SIG-M5 treated with dmso at 0.1 percent for 504 hours (cell line): Measurements from ENCODE around the gene ANXA8.
"Not testable (repeated sequence)": the region's sequence is repeated elsewhere in the genome, so short reads cannot be mapped to it uniquely, and the experiment has no call there.

ENCODE experiments used
- DNase-seq: peaks from one replicate; lab custom pipeline; 2025; ENCODE audit not compliant: unreplicated experiment; lab: John Stamatoyannopoulos, UW

ANXA8 gene

DNA sequence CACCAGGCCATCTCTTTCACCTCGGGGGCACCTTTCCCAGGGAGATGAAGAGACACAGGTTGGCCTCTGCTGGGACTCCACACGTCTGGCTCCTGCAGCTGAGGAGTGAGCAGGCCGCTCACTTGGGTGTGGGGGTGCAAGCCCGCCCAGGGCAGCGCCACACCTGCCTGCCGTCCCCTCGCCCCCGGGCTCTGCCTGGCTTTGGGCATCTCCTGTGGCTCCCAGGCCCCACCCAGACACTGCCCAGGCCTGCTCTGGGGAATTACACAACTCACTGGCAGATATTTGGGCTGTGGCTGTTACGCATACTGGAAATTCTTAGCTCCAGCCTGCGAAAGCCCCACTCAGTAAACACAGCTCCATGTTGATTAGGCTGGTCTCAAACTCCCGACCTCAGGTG lies at the start of gene ANXA8:
ANXA8 (minus strand) TSS at position 193 of the 400 bp plus-strand sequence; CDS start at position 11, 182 bp downstream.
- not testable (repeated sequence) for DNase-seq

- not testable (repeated sequence) for DNase-seq
Measured at GRCh38 chr10:47523475-47523874, 39.6 kb upstream of the ANXA8 start, which contains the start of gene AGAP9. TSS of gene AGAP9 (minus strand) at chr10:47523638. CDS start at chr10:47523526, 112 bp downstream.

- DNase-seq: not testable (repeated sequence)
Measured at GRCh38 chr10:47502313-47502712, 18.4 kb upstream of the ANXA8 start.

- not testable (repeated sequence) for DNase-seq
Measured at GRCh38 chr10:47494226-47494625, 10.3 kb upstream of the ANXA8 start.

- DNase-seq: not testable (repeated sequence)
Measured at GRCh38 chr10:47491600-47491999, 7.7 kb upstream of the ANXA8 start, which contains the start of gene FAM25G. TSS of gene FAM25G (minus strand) at chr10:47491700. CDS start at chr10:47491674, 26 bp downstream.

DNA sequence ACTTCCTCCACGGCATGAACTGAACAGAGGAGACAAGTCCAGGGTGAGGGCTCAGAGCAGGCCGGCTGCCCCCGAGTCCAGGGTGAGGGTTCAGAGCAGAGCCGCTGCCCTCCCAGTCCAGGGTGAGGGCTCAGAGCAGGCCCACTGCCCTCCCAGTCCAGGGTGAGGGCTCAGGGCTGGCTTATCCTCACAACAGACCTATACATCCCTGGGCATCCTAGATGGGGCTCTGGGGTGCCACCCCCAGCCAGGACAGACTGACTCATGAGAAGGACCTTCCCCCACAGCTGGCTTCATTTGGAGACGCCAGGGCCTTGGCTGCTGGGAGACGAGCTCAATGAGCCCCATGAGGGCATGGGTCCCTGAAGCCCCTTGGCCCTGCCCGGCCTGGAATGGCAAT lies 5.7 kb upstream of the ANXA8 start:
- DNase-seq: not testable (repeated sequence)

DNA sequence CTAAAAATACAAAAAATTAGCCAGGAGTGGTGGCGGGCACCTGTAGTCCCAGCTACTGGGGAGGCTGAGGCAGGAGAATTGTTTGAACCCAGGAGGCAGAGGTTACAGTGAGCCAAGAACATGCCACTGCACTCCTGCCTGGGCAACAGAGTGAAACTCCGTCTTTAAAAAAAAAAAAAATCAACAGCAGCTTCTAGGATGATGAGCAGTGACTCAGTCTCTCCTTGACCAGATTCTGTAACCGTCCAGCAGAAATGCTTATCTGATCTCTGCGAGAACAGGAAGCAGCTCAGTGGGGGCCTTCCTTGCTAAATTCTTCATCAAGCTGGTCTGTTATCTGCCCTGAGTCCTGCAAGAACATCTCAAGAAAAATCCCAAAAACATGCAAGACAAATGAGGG lies 2.0 kb upstream of the ANXA8 start:
- DNase-seq: peak; percentile 14

DNA sequence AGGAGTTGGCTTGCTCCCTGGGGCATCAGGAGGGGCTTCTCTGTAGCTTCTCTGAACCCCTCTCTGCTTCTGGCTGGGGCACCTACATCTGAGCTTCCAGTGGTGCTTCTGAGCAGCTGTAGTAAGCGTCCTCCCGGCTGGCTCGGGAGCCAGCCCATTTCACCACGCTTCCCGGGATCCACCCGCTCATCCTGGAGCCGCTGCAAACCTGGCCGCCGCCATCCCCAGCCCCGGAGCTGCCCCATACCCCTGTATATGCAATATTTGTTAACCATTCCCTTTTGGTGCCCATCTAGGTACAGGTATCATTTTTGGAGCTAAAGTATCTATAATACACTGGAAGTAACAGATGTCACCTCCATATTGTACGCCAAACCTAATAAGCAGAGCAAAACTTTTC lies 871 bp upstream of the ANXA8 start:
- not testable (repeated sequence) for DNase-seq

- DNase-seq: not testable (repeated sequence)
Measured at GRCh38 chr10:47482367-47482766, 1.5 kb downstream of the ANXA8 start.

- DNase-seq: not testable (repeated sequence)
Measured at GRCh38 chr10:47481768-47482181, 2.1 kb downstream of the ANXA8 start.

GRCh38 chr10:47481182-47481766 lies 2.6 kb downstream of the ANXA8 start:
- not testable (repeated sequence) for DNase-seq

GRCh38 chr10:47480133-47480532 lies 3.8 kb downstream of the ANXA8 start:
- DNase-seq: not testable (repeated sequence)

GRCh38 chr10:47478114-47478513 lies 5.8 kb downstream of the ANXA8 start:
- not testable (repeated sequence) for DNase-seq

DNA sequence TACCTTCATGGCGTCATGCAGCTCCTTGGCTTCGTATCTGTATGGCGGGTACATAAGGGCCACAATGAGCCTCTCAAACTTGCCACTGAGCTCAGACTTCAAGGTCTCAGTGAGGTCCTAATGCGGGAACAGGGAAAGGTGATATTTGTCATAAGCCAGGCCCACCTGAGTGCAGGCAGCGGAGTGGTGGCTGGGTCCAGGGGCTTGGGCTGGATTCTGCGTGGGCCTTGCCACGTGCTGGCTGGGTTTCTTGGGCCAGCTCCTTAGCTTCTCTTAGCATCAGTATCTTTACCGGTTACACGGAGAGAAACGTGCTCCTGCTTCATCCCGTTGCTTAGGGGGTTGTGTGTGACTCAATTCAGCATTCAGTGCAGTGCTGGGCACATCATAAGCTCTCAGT lies 6.8 kb downstream of the ANXA8 start:
- not testable (repeated sequence) for DNase-seq

DNA sequence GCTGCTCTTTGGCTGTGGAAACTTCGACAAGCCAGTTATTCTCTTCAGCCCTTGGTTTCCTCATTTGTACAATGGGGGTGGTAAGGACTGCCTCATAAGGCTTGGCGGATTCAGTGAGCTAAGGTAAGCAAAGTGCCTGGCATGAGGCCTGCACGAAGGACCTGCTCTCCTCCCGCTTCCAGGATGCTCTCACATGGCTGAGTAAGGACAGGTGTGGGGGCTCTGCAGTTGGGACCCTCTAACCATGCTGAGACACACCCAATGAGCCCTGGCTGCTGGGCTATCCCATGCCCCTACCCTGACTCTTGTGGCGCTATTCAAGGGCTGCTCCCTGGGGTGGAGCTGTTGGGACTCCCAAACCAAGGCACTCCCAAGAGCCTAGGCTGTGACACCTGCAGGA lies 8.8 kb downstream of the ANXA8 start:
- DNase-seq: not testable (repeated sequence)

- DNase-seq: not testable (repeated sequence)
Measured at GRCh38 chr10:47473516-47473915, 10.4 kb downstream of the ANXA8 start.

DNA sequence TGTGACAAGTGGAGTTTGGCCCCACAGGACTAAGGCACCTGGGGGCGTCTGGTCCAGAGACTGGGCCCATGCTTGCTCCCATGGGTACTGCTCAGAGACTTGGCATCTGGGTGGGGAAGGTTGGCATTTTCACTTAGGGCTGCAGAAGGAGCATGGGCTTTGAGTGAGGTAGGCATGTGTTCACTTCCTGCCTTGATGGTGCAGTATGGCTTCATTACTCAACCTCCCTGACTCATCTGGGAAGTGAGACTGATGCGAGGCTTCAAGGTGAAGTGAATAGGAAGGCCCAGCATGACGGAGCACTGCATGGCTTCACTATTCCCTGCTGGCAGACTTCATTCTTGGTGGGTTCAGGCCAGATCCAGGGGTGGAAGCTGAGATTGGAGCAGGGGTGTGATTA lies 11.3 kb downstream of the ANXA8 start:
- not testable (repeated sequence) for DNase-seq

- not testable (repeated sequence) for DNase-seq
Measured at GRCh38 chr10:47472072-47472471, 11.8 kb downstream of the ANXA8 start.

GRCh38 chr10:47468731-47469528 lies 15.0 kb downstream of the ANXA8 start:
- DNase-seq: not testable (repeated sequence)

DNA sequence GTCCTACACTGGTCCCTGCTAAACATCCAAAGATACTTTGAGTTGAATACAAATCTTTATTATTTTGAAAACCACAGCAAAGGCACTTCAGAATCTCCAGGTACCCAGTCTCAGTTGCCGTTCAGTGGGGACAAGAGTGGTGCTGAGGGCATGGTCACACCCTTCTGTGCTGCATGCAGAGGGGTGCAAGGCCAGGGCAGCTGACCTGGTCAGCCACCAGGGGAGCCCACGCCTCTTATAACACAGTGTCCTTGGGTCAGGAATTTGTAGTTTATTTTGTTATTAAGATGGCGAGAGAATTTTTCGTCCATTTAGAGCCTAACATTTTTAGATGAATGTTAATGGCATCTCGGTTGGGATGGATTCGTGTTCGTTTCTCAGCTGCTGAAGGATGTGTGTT lies 16.0 kb downstream of the ANXA8 start:
- not testable (repeated sequence) for DNase-seq

DNA sequence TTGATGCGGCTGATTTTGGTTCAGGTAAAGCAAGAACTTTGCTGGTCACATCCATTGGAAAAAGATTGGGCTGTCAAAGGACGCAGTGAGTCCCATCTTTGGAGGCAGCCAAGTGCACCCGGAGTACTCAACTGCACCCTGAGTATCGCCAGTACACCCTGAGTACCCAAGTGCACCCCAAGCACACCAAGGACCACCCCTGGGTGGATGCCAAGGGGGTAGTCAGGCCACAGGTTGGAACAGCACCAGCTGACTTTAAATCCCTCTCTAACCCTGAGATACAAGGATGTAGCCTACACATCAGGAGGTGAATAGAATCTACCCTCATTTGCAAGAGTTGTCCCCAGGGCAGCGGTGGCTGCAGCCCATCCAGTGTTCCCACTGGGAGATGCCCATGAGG lies 16.5 kb downstream of the ANXA8 start:
- not testable (repeated sequence) for DNase-seq
